Retinal pigment epithelial cell (primary cell): ENCODE data around the gene CD63.

Source experiments
- DNase-seq: peaks from one replicate; pipeline ENCODE4 v3.0.0-alpha.2; 2010; ENCODE audit warnings: low read depth
- H3K4me3 ChIP-seq: 2 replicates; pipeline ENCODE4 v1.5.1; 2011; ENCODE audit warnings: mild to moderate bottlenecking, low read length, control low read depth, moderate library complexity
- CTCF ChIP-seq: conservative IDR thresholded peaks from 2 replicates; pipeline ENCODE4 v1.5.1; 2011; ENCODE audit warnings: low read depth, low read length, control low read depth, inconsistent platforms

Gene CD63

GRCh38 chr12:55720894-55721444, 7.8 kb downstream of the CD63 start:
- DNase-seq, result no peak
- TF ChIP-seq CTCF, result peak; percentile 78
- H3K4me3 ChIP-seq, result peak overlapping the region; percentile 33

- no peak for DNase-seq
- H3K4me3 ChIP-seq, result peak within 1 kb of the TSS; percentile 33
- TF ChIP-seq CTCF, result no peak
Observed at GRCh38 chr12:55720071-55720564, 8.7 kb downstream of the CD63 start, which contains the start of gene RDH5. RDH5 (plus strand) TSS chr12:55720393; CDS start chr12:55721185, 792 bp downstream.

GRCh38 chr12:55719371-55719770, 9.4 kb downstream of the CD63 start:
- TF ChIP-seq CTCF, result no peak
- H3K4me3 ChIP-seq, result no peak overlapping the region
- DNase-seq, result no peak

GRCh38 chr12:55718624-55719275, 10.1 kb downstream of the CD63 start:
- no peak overlapping the region for H3K4me3 ChIP-seq
- no peak for TF ChIP-seq CTCF
- no peak for DNase-seq

GRCh38 chr12:55718015-55718414, 10.8 kb downstream of the CD63 start:
- H3K4me3 ChIP-seq, result peak overlapping the region; percentile 8
- no peak for DNase-seq
- no peak for TF ChIP-seq CTCF

- DNase-seq, result no peak
- H3K4me3 ChIP-seq, result peak overlapping the region; percentile 73
- no peak for TF ChIP-seq CTCF
Observed at GRCh38 chr12:55717011-55718007, 11.5 kb downstream of the CD63 start.
